HUDEP-2 (cell line): ENCODE results near the gene TOX3.

Experiments used
- DNase-seq, 76 experiments: peaks; one replicate each; lab custom pipeline; 2025; ENCODE audit not compliant: unreplicated experiment in 76 of 76; lab: John Stamatoyannopoulos, UW

The TOX3 gene

DNA sequence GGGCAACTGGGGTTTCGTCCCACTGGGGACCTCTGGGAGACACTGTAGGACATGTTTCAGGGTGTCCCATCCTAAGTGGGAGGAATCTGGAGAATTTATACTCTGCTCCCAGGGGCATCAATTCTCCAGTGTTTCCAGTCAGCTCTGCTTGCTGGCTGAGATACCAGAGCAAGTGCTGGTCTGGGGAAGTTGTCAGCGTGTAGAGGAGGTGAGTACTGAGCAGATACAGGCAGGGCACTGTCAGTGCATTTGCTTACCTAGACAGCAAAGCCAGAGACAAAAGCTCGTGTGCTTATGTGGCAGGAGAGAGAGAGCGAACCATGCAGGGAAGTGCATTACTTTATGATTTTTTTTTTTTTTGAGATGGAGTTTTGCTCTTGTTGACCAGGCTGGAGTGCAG is 20.2 kb upstream of the TOX3 start:
- DNase-seq: no peak

DNA sequence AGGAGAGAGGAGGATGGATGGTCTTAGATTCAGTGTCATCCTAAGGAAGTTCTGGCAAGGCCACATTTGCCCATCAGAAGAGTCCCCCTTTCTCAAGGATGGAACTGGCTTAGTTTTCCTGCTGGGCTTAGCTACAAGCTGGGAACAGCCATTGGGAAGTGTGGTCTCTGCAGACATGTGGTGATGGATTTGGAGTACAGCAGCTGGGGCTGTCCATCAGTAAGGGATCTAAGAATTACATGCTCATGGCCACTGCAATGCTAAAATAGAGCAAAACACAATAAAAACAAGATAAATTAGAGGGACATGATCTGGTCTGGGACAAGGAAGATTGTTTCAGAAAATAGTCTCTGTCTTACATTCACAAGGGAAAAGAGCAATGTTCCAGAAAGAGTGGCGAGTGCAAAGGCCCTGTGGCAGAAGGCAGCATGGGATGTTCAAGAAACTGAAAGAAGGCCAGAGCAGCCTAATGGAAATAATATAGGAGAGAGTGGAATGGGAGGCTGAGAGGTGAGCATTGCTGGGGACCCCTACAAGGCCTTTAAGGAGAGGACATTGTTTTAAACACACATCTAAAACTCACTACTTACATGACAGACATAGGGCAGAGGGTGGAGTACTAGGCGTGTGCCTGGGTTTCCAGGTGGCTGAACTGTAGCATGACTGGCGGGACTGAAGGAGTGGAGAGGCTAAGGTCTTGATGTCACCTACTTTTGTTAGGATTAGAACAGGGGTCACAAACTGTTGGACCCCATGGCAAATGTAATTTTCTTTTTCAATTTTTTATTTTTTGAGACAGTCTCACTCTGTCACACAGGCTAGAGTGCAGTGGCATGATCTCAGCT is 17.0 kb upstream of the TOX3 start:
- DNase-seq: no peak

- no peak for DNase-seq
Observed at GRCh38 chr16:52562770-52563169, 15.8 kb upstream of the TOX3 start.

DNA sequence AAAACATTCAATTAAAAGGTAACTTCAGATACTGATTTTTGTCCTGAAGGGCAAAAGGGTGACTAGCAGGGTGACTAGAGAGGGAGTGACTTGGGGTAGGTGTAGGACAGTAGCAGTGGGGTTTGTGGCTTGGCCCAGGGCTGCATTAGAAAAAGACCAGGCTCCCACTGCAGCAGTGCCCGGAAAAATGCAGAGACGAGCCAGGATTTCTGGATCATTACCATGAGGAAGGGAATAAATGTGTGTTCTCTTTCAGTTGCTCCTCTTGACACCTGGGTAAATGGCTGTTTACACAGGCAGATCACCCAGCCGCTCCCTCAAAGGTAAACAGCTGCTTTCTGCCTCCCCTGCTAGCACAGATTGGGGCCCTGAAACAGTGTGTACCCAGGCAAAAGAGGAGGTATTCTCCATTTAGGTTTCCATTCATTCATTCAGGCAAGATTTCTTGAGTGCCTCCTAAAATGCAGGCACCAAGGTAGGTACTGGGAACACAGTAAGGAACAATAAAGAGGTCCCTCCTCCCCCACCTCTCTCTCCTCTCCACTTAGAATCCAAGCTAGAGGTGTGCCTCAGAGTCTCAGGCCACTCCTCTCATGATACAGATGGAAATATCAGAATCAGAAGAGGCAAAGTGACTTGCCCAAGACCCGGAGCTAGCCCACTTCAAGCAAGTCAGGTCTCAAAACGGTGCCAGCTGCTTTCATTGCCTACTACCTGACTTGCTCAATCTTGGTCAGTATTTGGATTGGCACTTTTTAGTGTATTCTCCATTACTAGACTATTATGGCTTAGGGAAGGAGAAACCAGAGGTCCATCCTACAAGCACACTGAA is 15.2 kb upstream of the TOX3 start:
- DNase-seq: no peak

GRCh38 chr16:52558448-52558847 is 11.5 kb upstream of the TOX3 start:
- DNase-seq: no peak

DNA sequence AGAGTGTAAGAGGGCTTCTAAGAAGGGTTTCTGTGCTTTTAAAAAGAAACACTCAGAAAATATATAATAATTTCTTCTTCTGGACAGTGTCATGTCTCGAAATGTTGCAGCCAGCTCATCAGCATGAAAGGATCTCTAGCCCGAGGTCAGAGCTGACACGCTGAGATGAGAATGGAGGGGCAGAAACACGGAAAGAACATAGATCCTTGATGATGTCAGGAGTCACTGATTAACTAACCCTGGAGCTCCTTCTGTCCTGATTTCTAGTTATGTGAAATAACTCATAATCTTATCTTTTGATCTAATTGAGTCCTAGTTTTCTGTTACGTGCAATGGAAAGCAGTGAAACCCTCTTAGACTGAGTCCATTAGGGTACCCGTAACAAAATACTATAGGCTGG is 10.3 kb upstream of the TOX3 start:
- DNase-seq: no peak

- DNase-seq: no peak
Observed at GRCh38 chr16:52556083-52556482, 9.1 kb upstream of the TOX3 start.

DNA sequence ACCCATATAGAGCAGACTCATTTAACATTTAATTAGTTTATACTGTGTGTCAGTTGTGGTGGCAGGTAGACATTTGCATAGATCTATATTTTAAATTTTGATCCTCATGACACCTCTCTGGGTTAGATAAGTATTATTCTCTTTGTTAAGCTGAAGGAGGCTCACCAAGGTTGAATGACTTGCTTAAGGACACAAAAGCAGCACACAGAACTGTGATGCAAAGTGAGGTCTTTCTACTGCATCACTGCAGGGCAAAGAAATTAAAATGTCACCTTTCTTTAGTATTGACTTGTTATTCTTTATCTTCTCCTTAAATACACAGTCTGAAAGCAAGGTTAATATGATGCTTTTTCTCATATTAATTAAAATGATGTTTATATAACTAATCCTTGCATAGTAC is 8.6 kb upstream of the TOX3 start:
- no peak for DNase-seq

DNA sequence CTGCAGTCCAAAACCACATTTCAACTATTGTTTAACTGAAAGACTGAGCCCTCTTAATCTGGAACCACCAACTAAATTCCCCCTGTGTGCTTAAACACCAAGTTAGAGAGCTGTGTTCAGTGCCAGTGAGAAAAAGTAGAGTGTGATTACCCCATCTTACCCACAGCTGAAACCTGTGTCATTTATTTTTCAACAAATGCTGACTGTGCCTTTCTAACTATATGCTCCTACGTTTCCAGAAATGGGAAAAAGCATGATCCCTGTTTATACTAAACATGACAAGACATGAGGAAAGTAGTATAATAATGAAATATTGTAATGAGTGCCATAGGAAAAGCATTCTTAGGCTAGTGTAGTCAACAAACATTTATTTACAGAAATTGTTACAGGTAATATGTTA is 7.4 kb upstream of the TOX3 start:
- DNase-seq: no peak

GRCh38 chr16:52553322-52553721 is 6.4 kb upstream of the TOX3 start:
- no peak for DNase-seq

DNA sequence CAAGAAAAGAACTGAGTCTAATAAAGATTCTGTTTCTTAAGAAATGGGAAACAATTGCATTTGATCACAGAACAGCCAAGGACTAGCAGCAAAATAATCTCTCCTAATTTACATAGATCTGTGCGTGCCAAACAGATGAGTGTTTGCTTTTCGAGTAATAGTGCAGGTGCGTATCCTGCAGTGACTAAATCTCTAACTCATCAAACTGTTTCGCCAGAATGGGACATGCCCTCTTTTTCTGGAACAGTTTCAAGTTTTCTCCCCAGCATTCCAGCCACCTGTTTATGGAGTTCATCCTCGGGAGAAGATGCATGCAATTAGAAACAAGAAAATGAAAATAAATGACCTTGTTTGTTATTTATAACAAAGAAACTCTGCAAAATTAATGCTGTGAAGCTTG is 5.7 kb upstream of the TOX3 start:
- DNase-seq: no peak

- peak in 1 of 76 experiments; percentile 0 for DNase-seq
Observed at GRCh38 chr16:52549011-52549692, 2.2 kb upstream of the TOX3 start.

- DNase-seq: no peak
Observed at GRCh38 chr16:52548261-52549010, 1.5 kb upstream of the TOX3 start.

GRCh38 chr16:52547834-52548215 is 882 bp upstream of the TOX3 start:
- DNase-seq: no peak

- no peak for DNase-seq
Observed at GRCh38 chr16:52546291-52547003, 496 bp downstream of the TOX3 start.

DNA sequence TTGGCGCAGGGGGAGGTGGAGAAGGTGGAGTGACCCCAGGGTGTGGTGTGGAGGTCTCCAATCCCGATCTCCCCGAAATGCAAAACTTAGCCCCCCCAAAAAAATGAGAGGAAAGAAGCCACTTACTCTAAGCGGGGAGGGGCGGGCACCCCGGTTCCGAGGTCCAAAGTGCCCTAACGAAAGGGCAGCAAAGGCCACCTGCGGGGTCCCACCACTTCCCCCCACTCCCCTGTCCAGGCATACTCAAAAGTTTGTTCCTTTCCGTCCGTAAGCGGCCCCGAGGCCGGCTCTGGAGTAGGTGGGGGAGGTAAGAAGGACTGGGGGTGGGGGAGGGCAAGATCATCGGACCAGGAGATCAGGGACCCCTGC is 1.1 kb downstream of the TOX3 start:
- DNase-seq: no peak

- DNase-seq: no peak
Observed at GRCh38 chr16:52545222-52545897, 1.6 kb downstream of the TOX3 start.

DNA sequence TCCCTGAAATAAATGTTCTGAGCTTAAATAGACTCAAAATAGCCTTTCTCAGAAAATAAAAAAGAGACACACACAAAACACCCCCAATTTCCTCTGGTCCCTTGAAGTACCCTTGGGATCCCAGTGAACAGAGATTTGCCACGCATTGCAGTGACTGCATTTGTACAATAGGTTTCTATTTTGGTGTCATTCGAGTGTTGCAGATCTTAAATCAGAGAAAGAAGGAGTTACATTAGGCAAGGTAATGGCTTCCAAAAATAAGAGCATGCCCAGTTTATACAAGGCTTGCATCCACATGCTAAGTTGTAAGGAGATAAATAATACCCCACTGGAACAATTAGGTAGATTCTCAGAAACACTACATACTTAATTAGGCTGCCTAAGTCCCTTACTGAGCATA is 2.2 kb downstream of the TOX3 start:
- DNase-seq: no peak

GRCh38 chr16:52543654-52544053 is 3.3 kb downstream of the TOX3 start:
- no peak for DNase-seq

DNA sequence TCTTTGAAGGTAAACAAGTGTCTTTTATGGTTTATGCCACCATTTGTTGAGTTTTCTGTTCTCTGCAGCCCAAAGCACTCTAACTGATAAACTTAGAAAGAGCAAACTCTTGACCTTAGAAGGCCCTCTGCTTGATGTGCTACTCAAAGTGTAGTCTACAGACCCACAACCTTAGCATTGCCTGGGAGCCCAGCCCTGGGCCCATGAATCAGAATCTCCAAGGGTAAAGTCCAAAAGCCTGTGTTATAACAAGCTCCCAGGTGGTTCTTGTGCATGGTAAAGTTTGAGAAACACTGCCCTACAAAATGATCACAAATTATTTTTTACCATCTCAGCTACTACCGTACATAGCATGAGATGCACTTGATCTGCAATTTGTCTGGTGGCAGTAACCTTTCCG is 6.0 kb downstream of the TOX3 start:
- DNase-seq: no peak
